Left hindlimb (tissue), 1 donor: ENCODE data around the gene DDT.
"Not testable (repeated sequence)": the region's sequence is repeated elsewhere in the genome, so short reads cannot be mapped to it uniquely, and the experiment has no call there.

ENCODE experiments used
- DNase-seq: peaks from one replicate; pipeline ENCODE4 v3.0.0-alpha.2; 2018

The DDT gene

DNA sequence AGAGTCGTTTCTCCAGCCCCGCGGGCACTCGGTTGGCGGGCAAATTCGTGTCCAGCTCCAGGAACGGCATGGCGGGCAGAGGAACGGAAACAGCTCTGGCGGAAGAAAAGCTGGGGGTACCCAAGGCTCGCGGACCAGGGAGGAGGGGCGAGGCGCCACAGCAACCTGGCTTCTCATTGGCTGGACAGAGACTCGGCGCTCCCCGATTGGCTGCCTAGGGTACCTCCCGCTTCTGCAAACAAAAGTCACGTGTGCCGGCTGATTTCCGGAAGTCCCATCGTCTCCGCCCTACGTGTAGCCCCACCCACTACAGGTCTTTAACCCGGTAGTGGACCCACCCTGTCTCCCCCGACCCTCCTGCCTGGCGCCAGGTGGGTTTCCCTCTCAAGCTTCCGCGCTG is at the start of gene DDT:
Gene DDT (minus strand): TSS at position 97 of the 400 bp plus-strand sequence. CDS start 27 bp downstream, at position 70.
- not testable (repeated sequence) for DNase-seq

DNA sequence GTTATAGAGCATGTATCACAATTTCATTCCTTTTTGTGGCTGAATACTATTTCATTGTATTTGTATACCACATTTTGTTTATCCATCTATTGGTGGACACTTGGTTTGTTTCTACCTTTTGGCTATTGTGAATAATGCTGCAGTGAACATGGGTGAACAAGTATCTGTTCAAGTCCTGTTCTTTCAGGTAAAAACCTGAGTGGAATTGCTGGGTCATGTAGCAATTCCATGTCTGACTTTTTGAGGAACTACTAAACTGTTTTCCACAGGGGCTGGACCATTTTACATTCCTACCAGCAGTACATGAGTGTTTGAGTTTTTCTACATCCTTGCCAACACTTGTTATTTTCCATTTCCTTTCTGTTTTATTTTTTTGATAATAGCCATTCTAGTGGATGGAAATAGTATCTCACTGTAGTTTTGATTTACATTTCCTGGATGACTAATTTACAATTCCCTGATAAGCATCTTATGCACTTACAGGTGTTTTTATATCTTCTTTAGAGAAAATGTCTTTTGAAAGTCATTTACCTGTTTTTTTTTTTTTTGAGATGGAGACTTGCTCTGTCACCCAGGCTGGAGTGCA is 49.1 kb upstream of the DDT start:
- no peak for DNase-seq

GRCh38 chr22:24021304-24021703 is 47.1 kb upstream of the DDT start:
- no peak for DNase-seq

GRCh38 chr22:24016156-24016555 is 41.9 kb upstream of the DDT start:
- no peak for DNase-seq

DNA sequence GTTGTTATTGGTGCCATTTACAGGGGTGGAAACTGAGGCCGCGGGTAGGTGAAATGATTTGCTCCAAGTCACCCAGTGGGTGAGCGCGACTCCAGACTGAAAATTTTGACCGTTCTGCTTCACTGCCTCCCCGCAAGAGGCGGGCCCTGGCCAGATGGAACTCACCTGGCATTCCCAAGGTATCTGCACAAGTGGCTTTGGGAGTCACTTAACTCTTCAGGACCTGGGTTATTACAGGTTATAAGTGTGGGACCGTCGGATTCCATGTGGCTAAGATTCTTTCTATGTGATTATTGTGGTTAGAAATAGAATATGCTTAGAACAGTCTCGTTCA is 37.5 kb upstream of the DDT start:
- no peak for DNase-seq

DNA sequence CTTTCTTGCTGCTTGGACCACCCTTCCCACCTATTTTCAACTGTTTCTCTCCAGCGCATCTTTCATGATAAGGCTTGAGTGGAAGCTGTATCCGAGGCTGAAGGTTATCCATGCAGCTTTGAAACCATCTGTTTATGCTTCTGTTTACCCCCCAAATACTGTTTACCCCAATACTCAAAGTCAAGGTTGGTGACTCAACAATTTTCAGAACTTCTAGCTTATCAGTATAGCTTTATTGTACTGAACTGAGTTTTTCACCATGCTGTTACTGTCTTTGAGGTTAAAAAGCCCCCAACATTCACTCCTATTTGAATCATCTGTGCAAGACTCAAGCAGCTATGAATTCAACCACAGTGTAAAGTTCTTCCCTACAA is 35.8 kb upstream of the DDT start:
- no peak for DNase-seq

GRCh38 chr22:24009227-24010017 is 35.2 kb upstream of the DDT start:
- DNase-seq: no peak

DNA sequence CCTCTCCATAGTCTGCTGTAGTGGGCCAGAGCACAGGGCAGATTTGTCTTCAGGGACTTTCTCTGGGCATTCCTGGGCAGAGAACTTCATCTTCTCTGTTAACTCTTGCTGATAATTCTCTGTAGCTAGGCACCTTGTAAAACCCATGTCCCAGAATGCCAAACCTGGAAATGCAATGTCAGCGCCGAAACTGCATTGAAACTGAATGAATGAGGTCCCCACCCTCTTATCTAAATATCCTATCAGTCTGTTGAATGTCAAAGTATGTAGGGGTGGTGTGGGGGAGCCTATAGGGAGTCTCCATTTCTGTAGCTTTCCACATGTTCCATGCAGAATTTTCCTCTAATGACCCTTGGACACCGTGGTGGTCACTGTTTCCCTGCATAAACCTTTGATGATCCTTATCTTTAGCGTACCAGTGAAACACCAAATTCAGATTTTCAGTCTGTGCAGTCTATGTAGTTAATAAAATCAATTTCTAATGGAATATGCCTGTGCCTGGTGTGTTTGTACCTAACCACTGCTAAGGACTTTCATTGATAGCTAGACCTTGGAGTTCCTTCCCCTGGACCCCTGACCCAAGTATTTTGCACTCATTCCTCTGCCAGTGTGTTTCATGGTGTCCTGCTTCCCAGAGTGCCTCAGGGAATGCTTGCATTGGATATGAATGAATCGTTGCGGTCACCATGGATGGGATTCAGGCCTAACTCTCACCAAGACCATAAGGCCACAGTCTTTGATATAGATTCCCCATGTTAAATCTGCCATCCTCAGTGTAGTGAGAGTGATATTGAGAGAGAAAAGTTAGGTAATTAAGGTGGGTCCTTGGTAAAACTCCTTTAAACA is 34.4 kb upstream of the DDT start:
- no peak for DNase-seq

DNA sequence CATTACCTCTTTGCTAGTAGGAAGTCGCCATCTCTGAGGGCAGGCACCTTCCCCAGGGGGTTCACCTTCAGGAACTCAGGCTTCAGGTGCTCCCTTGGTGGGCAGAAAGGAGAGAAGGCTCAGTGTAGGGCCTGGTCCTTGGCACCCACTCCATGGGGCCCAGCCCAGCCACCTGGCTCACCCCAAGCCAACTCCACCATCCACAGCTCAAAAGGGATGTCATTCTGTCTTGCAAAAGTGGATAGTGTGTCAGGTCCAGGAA is 33.7 kb upstream of the DDT start:
- DNase-seq: no peak

DNA sequence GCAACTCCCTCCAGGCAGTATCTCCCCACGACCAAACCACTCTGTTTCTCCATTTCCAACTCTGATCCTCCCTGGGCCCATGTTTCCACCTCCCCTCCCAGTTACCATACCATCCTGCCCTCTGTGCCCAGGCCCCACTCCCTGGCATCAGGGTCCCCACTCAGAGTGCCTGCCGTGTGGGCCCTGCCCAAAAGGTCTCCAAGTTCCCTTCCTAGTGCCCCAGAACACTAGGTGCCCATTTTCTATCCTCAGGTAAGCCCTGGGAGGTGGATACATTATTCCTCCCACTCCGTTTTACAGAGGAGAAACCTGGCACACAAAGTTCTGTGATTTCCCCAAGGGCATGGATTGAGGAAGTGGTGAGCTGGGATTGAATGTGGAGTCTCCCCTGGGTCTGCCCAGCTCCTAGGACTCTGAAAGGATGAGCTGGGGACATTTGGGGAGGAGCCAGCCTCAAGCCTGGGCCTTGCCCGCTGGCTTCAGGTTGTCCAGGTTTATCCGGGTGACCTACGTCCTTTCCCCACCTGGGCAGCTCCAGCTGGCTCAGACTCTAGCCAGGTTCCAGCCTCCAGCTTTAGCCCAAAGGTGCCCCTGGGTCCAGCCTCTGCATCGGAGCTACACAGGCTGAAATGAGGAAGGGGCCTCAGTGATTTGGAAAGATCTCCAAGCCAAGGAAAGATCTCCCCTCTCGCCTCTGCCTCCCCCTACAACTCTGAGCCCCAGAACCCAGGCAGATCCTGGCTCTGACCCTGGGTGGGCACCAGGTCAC is 33.2 kb upstream of the DDT start:
- DNase-seq: no peak

- DNase-seq: no peak
These were observed 32.6 kb upstream of the DDT start for GRCh38 chr22:24006914-24007214.

- no peak for DNase-seq
These were observed 32.1 kb upstream of the DDT start for GRCh38 chr22:24006207-24006913.

DNA sequence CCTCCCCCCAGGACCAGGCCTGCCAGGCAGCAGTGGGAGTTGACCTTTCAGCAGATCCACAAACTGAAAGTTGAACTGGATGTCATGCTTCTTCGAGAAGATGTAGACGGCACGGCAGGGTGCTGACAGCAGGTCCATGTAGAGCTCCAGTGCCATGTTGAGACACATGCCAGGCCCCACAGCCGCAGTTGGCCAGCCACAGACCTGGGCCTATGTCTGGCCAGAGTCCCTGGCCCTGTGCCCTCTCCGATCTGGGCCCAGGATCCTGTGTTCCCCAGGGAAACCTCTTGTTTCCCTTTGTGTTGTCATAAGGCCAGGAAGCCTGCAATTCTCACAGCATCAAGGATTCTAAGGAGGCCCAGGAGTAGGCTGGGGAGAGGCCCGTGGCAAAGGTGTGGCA is 31.0 kb upstream of the DDT start, which contains the start of gene GSTT4:
Gene GSTT4 (minus strand): TSS at position 253 of the 400 bp plus-strand sequence. CDS start 97 bp downstream, at position 156.
- DNase-seq: no peak

DNA sequence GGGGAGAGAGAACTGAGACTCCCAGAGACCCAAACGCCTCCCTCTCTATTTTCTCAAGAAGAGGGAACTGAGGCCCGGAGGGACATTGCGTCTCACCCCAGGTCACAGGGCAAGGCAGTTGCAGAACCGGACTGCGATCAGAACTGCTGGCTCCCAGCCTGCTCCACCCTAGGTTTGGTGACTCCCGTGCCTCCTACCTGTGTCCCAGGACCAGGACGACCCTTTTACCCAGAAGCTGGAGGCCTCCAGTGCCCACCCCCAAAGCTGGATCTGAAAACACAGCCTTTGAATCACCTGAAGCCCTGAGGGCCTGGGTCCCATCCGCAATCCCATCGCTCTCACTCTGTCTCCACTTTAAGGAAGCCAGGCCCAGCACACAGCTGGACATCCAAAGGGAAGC is 29.6 kb upstream of the DDT start:
- DNase-seq: no peak

DNA sequence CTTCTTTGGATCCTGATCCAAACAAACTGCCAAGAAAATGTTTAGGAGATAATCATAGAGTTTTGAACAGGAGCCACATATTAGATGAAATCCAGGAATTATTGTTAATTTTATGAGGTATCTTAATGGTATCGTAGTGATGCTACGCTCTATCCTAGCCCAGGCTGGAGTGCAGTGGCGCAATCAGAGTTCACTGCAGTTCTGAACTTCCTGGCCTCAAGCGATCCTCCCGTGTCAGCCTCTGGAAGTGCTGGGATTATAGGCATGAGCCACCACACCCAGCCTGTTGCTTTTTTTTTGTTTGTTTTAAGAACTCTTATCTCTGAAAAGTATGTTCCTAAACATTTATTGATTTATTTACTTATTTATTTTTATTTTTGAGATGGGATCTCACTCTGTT is 28.6 kb upstream of the DDT start:
- DNase-seq: no peak

DNA sequence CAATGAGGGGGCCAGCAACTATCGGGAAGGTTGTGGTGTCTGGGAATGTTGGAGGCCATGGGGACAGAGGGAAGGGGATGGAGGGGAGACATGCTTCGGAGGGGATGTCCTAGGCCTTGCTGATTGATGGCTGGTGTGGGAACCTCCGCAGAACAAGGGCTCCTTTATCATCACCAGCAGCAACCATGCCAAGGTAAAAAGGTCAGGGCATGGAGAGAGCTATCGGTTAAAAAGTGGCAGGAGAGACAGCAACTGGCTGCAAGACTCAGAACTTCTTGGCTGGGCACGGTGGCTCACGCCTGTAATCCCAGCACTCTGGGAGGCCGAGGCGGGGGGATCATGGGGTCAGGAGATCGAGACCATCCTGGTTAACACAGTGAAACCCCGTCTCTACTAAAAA is 28.0 kb upstream of the DDT start:
- DNase-seq: no peak

GRCh38 chr22:24001314-24001713 is 27.1 kb upstream of the DDT start:
- no peak for DNase-seq

- not testable (repeated sequence) for DNase-seq
These were observed 25.5 kb upstream of the DDT start for GRCh38 chr22:23999779-24000178.

DNA sequence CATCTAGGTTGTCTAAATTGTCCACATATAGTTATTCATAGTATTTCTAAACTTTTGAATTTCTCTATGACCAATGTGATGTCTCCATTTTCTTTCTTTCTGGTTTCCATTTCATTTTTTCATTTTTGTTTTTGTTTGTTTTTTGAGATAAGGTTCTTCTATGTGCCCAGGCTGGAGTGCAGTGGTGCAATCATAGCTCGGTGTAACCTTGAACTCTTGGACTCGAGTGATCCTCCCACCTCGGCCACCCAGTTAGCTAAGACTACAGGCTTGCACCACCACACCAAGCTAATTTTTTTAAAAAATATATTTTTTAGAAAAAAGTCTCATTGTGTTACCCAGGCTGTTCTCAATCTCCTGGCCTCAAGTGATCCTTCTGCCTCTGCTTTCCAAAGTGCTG is 22.9 kb upstream of the DDT start:
- DNase-seq: no peak

DNA sequence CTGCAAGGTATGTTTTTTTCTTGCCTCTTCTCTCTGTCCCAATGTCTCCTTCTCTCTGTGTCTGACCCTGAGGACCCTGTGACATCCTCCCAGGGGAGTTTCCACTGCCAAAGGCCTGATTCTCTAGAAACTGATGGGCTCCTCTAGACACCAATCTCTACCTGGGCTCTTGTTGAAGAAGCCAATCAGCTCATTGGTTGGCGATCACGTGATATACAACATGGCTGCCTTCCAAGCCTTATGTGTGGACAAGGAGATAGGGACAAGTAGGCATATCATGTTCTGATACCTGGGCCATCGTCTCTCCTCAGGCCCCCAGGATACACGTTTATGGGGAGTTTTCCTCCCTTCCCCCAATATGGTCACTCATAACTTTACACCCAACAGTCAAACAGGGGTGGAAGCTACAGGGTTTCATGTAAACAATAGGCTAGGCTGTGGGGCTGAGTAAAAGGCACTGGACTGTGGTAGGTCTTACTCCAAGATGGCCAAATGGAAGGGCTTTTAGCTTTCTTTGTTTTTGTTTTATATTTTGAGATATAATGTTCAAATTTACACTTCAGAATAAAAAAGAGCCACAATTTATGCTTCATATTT is 19.4 kb upstream of the DDT start:
- not testable (repeated sequence) for DNase-seq

DNA sequence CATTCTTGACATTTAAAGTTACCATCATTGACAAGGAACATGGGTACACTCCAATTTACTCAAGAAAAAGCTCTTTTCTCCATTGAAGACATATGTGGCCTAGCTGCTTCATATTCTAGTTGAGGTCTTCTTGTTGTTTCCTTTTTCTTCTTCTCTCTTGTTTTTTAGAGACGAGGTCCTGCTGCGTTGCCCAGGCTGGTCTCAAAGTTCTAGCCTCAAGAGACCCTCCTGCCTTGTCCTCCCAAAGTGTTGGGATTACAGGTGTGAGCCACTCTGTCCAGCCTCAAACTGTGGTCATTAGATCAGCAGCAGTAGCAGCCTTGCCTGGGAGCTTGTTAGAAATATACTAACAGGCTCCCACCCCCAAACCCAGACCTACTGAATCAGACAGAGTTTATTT is 18.8 kb upstream of the DDT start:
- DNase-seq: not testable (repeated sequence)

DNA sequence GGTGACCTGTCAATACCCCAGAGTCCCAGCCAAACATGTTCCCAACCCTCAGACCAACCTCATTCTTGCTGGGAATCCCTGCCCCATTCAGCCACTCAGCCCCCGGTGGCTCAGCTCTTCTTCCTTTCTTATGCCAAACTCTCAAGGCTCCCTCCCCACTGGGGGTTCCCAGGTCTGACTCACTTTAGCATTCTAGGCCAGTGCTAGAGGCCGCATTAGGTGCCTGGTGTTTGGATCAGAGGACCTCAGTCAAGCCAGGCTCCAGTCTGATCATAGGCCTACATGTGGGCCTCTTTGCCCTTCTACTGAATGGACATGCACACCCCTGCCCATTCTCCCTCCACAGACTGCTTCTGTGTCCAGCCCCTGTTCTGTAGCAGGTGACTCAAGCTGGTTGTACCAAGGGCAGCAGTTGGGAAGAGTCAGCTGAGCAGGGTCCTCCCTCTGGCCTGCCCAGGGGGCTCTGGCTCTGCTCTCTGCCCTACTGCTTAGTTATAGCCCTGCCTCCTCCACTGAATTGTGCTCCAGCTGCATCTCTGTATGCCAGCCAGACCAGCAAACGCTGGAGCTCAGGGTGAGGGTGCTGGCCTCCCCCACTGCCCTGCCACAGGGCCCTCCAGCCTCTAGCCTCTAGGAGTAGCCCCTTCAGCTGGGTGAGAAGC is 15.5 kb upstream of the DDT start:
- not testable (repeated sequence) for DNase-seq
